Measurements from ENCODE around the gene PANK1.
"Not testable (repeated sequence)": the region's sequence is repeated elsewhere in the genome, so short reads cannot be mapped to it uniquely, and the experiment has no call there.

PANK1 gene

GRCh38 chr10:89651916-89652573 lies 7.0 kb upstream of the PANK1 start:
- DNase-seq: no peak

DNA sequence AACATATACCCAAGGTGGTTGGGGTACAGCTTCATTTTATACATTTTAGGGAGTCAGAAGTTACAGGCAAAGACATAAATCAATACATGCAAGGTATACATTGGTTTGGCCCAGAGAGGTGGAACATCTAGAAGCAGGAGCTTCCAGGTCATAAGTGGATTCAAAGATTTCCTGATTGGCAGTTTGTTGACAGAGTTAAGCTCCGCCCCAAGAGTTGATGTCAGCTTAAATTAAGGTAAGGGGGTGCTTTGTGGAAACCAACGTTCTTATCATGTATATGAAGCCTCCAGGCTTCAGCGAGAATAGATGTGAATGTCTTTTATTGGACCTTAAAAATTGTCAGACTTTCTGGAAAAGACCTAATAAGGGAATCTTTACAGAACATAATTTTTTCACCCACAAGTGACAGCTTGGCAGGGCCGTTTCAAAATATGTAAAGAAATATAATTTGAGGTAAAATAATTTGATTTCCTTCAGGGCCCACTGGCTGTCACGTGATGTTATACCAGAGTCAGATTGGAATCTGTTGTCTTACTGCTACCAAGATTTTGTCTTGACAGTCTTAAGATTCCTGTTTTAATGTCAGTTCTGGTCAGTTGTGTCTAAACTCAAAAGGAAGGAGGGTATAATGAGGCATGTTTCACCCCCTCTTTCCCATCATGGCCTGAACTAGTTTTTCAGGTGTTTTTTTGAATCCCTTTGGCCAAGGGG lies 6.3 kb upstream of the PANK1 start:
- no peak for DNase-seq

DNA sequence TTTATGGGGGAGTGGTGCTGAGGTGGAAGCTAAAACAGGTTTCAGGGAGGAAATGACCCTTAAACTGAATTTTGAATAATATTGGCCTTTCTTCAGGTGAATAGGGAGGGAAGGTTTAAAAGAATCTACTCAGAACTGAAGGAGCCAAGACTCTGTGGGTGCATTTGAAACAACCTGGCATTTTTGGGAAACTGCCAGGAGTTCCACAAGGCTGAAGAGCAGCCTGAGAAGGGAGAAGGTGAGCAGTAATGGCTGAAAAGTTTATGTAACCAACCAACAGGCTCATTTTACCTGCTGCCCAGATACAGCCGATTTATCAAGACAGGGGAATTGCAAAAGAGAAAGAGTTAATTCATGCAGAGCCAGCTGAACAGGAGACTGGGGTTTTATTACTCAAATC lies 4.0 kb upstream of the PANK1 start:
- DNase-seq: no peak

DNA sequence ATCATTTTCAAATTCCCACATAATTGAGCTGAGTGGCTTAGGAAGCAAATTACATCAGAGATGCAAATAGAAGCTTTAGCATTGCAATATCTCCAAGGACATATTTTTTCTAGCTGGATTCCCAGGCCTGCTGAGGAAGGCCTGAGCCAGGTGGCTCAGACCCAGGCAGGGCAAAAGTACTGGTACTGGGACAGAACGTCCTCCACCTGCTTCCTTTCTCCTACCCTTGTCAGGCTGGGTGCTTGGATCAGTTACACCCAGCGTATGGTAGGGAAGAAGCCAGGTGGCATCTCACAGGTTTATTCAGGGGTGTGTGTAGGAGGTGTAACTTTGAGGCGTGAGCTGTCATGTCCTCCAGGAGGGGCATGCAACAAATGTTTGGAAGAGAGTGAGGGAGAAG lies 3.0 kb upstream of the PANK1 start:
- DNase-seq: no peak

- peak; percentile 34 for DNase-seq
Observed at GRCh38 chr10:89646889-89647657, 2.0 kb upstream of the PANK1 start.

DNA sequence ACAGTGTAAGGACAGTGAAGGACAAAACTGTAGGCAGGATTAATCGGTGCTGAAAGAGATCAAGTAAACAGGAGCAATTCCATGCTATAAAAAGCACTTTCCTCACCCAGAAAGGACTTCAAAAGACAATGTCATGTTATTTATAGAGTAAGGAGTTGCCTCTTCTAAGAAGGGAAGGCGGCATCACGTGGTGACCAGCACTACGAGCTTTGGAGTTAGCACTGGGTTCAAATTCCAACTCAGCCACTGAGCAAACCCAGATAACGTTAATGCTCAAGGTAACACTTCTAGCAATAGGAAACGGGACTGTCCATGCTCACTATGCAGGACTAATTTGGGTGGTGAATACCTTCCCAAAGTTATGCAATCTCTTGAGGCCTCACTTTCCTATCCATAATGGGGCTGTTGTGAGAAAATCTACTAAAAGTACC lies 715 bp upstream of the PANK1 start:
- DNase-seq: no peak

GRCh38 chr10:89644691-89644966 lies 413 bp downstream of the PANK1 start:
- no peak for DNase-seq

- DNase-seq: peak; percentile 86
Observed at GRCh38 chr10:89643812-89644690, 991 bp downstream of the PANK1 start.

DNA sequence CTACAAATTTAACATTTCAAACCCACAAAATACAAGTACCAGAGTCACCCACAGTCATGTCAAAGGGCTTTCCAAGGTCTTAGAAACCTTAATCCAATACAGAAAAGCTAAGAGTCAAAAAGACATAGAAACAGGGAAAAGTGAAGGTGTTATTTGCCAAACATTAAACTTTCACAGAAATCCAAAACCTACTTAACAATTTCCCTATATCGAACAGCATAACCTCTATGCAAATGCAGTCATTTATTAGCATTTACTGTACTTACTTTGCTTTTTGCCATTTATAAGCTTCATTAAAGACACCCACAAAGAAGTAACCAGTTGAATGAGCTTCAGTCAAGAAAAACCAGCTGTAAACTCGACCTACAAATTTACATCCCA lies 1.6 kb downstream of the PANK1 start:
- DNase-seq: no peak

- DNase-seq: no peak
Observed at GRCh38 chr10:89642193-89642592, 2.8 kb downstream of the PANK1 start.

- DNase-seq: no peak
Observed at GRCh38 chr10:89640241-89640640, 4.8 kb downstream of the PANK1 start.

DNA sequence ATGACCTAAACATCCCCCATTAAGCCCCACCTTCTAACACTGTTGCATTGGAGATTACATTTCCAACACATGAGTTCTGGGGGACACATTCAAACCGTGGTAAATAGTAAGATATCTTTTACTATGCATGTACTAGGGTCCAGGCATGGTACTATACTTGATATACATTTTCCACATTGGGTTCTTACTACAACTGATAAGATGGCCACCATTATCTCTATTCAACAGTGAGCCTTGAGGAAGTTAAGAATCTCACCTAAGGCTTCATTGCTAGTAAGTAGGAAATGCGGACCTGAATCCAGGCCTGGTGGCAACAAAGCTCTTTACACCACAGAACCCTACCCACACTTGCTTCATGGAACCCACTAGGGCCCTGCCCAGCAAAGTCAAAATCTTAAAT lies 5.7 kb downstream of the PANK1 start:
- no peak for DNase-seq

GRCh38 chr10:89637113-89637512 lies 7.9 kb downstream of the PANK1 start:
- DNase-seq: no peak

DNA sequence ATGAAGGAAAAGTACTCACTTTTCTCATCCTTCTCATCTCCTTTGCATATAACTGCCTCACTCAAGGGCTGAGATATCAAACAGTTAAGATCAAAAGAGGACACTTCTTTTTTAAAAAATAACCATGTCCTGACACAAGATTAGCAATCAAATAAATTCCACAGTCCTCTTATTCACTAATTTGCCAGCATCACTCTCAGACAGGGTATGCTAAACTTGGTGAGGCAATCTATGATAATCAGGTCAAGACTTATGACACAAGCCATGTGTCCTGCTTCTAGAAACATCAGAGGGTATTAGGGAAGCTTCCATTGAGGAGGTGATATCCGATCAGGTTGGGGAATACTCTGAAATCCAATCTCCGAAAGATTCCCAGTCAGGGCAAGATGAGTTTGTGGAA lies 10.4 kb downstream of the PANK1 start:
- no peak for DNase-seq

- no peak for DNase-seq
Observed at GRCh38 chr10:89633484-89633883, 11.6 kb downstream of the PANK1 start.

- DNase-seq: no peak
Observed at GRCh38 chr10:89632824-89633223, 12.2 kb downstream of the PANK1 start.

DNA sequence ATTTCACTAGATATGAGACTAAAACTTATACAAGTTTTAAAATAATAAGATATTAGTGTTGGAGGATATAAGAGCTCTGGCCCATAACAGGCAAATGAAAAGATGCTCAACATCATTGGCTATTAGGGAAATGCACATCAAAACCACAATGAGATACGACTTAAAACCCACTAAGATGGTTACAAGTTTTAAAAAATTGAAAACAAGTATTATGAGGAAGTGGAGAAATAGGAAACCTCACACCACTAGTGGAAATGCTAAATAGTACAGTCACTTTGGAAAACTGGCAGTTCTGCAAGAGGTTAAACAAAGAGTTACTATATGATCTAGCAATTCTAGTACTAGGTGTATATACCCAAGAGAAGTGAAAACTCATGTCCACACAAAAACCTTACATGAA lies 17.2 kb downstream of the PANK1 start:
- no peak for DNase-seq

DNA sequence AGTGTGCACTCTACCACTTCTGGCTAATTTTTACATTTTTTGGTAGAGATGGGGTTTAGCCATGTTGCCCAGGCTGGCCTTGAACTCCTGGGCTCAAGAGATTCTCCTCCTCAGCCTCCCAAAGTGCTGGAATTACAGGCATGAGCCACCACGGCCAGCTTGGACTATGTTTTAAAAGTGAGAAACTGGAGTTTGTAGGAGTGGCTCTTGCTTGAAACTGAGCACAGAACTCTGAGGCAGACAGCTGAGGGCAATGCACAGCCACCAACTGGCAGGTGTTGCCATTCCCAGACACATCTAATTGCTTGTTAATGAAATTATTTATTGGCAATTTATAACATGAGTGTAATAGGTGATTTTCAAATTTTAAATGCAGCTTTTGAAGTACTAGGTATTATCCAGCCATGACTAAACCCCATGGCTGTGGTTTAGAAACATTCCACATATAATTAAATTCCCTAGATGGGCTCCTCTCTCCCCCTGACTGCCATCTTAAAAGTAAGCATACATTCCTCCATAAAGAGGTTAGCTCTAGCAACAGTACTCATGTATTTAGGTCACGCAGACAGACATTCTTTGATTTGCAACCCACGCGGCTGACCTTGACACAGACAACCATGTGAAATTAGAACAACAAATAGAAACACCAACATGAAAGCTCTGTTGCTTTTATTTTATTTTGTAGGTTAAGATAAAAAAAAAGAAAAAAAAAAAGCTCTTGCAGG lies 19.8 kb downstream of the PANK1 start:
- DNase-seq: no peak

DNA sequence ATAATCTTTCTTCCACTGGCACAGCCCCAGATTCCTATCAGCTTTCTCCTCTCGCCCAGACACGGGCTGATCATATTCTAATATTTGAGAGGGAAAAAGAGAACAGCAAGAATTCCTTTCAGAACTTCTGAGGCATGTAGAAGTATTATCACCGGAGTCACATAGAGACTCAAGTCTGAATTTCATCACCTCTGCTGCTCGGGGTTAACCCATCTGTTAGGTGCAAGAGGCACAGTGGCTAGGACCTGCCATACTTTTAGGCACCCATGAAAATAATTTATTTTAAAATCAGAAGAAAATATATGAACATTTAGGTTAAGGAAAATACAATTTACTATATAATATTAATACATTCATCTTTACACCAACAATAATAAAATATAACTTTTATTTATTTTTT lies 21.0 kb downstream of the PANK1 start:
- DNase-seq: no peak

GRCh38 chr10:89622151-89622550 lies 22.9 kb downstream of the PANK1 start:
- no peak for DNase-seq

GRCh38 chr10:89621438-89621837 lies 23.6 kb downstream of the PANK1 start:
- no peak for DNase-seq

GRCh38 chr10:89620296-89620695 lies 24.7 kb downstream of the PANK1 start:
- DNase-seq: not testable (repeated sequence)

DNA sequence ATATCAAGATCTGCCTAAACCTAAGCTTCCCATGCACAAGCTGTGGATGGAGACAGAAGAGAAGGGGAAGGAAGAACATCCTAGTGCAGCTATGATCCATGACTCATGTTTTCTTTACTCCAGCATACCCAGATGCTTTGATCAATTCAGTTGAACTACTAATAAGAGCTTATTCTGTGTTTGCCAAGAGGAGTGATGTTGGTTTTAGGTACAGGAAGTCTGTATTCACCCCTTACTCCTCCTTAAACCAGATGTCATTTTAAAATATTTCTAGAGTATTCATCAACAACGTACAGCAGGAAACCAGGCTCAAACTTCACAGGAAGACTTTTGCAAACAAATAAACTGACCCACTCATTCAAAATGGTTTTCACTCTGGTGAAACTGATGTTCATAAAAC lies 29.2 kb downstream of the PANK1 start:
- DNase-seq: no peak

Measured in GDM1 (cell line).